NCI-H345 treated with DMSO at 0.1 percent for 48 hours (cell line): ENCODE data around the gene DRC1.
"Not testable (repeated sequence)": the region's sequence is repeated elsewhere in the genome, so short reads cannot be mapped to it uniquely, and the experiment has no call there.

ENCODE experiments used
- DNase-seq: peaks from one replicate; lab custom pipeline; 2025; ENCODE audit not compliant: unreplicated experiment; lab: John Stamatoyannopoulos, UW

Gene DRC1

DNA sequence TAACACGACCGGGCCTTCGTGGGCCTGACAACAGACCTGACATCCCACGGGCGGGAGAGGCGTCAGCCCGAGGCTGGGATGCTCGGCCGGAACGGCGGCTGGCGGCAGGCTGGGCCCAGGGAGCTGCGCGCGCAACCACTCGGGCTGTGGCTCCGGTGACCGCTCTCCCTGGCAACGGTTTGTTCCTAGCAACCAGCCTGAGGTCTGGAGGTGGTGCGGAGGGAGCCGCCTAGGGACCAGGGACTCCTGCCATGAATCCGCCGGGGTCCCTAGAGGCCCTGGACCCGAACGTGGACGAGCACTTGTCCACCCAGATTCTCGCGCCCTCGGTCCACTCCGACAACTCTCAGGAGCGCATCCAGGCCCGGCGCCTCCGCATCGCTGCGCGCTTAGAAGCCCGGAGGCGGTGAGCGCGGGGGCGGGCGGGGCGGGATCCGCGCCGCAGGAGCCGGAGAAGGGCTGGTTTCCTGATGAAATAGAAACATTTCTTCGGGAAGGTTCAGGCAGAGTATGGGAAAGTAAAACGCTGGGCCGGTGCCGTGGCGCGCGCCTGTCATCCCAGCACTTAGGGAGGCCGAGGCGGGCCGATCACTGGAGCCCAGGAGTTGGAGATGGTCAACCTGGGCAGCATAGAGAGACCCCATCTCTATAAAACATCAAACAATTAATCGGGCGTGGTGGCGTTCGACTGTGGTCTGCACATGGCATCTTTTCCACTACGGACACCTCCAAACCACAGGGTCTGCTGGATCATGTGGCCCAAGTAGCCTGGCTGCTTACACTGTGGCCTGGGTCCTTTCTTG is at the start of gene DRC1:
Gene DRC1 (plus strand): TSS at position 182 of the 803 bp plus-strand sequence. CDS start 70 bp downstream, at position 252.
- DNase-seq, result peak; percentile 84

- DNase-seq, result no peak
Measured at GRCh38 chr2:26352892-26353291, 48.8 kb upstream of the DRC1 start.

DNA sequence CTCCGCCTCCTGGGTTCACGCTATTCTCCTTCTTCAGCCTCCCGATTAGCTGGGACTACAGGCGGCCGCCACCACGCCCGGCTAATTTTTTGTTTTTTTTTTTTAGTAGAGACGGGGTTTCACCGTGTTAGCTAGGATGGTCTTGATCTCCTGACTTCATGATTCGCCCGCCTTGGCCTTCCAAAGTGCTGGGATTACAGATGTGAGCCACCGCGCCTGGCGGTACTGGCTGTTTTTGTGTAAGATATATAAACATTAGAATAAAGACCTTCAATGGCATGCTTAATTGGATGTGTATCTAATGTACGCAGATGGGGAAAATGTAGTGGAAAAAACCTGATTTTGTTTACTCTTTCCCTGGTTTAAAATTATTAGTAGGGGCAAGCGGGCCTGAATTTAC is 47.3 kb upstream of the DRC1 start:
- DNase-seq, result not testable (repeated sequence)

DNA sequence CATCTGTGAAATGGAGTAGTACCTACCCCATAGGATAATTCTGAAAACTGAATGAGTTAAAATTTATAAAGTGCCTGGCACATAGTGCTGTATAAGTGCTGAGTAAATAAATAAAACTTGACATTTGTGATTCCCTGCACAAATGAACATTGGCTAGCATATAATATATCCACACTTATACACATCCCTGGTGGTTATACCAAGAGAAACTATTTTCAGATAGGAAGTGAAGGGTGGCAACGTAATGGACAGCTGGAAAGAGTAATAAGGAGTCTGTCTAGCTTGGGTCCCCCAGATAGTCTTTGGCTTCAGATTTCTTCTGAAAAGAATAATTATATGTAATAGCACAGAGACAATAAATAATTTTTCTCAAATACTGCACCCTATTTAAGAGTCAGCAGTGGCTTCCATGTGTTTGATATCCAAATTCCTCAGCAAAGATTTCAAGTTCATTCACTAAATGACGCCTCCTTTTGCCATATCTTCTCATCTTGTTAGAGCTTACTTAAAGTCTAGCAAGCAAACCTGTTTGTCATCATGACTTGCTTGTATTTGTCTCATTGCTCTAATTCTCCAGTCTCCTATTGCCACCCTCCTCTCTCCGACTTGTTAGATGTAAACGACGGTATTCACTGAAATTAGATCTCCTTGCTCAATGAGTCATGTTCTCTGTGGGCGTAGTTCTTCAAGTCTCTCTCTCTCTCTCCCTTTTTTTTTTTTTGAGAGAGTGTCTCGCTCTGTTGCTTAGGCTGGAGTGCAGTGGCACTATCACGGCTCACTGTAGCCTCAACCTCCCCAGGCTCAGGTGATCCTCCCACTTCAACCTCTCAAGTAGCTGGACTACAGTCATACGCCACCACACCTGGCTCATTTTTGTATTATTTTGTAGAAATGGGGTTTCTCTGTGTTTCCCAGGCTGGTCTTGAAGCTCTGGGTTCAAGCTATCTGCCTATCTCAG is 46.4 kb upstream of the DRC1 start:
- no peak for DNase-seq

- no peak for DNase-seq
Measured at GRCh38 chr2:26356111-26356510, 45.6 kb upstream of the DRC1 start.

DNA sequence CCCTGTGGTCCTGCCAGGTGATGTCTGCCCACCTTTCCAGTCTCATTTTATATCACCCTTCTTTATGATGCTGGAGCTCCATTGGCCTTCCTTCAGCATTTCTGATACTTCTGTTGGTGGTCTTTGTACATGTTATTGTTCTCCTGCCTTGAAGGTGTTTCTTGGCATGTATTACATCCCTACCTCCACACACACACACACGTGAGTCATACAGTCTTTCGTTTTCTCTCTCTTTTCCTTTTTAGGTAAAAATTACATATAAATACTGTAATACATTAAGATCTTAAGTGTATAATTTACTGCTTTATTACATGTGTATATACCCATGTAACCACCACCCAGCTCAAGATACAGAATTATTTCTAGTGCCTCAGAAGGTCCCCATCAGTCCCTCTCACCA is 44.9 kb upstream of the DRC1 start:
- DNase-seq, result no peak

DNA sequence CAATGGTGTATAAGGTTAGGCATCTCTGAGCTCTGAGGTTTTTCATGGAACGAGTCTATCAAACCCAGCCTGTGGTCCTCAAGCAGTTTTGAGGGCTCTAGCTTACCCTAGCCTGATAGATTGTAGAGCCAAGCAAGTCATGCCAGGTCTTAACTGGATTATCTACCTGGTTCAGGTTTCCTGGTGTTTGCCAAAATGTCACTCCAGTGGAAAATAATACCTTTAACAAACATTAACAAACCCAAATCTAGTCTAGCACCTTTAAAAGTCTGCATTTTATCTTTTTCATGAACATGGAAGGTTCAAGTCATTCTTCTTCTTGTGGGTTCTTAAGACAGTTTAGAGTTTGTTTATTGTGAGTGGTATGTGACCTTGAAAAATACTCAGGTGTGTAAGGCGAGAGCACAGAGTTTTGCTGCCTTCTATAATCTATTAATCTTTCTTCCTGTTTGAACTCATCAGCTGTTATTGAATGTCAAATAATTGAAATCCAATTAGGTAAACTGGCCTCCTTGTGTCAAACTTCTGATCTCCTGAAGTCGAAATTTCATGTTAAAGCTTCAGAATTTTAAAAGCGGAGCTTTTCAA is 41.7 kb upstream of the DRC1 start:
- no peak for DNase-seq

- DNase-seq, result no peak
Measured at GRCh38 chr2:26363323-26363722, 38.4 kb upstream of the DRC1 start.

- no peak for DNase-seq
Measured at GRCh38 chr2:26363958-26364357, 37.8 kb upstream of the DRC1 start.

DNA sequence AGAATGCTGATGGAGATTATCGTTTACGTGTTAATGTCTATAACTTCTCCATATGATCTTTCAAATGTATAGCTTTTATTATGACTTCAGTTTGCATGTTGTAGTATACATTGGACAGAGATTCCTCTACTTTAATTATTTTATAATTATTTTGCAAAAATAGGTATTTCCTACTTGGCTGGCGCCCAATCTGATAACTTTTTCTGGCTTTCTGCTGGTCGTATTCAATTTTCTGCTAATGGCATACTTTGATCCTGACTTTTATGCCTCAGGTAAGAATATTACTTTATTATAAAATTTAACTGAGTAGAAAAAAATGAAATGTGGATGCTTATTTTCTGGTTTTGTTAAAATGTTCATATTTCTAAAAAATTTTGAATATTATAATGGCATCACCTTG is 37.1 kb upstream of the DRC1 start:
- no peak for DNase-seq

DNA sequence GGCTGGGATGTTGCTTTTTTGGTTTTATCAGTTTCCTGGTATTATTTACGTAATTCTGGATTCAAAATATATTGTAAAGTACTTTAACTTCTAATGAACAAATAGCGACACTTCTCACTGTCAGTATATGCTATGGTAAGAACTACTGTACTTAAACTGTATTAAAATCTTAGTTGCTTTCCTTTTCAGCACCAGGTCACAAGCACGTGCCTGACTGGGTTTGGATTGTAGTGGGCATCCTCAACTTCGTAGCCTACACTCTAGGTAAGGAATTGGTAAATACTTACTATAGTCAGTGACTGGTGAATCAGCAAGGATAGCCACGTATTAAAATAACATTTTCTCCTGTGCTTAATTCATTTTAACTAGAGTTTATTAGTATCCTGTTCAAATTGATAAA is 34.8 kb upstream of the DRC1 start:
- DNase-seq, result no peak

GRCh38 chr2:26369664-26370063 is 32.1 kb upstream of the DRC1 start:
- DNase-seq, result not testable (repeated sequence)

- DNase-seq, result not testable (repeated sequence)
Measured at GRCh38 chr2:26370909-26371308, 30.8 kb upstream of the DRC1 start.

- no peak for DNase-seq
Measured at GRCh38 chr2:26376799-26377198, 24.9 kb upstream of the DRC1 start.

GRCh38 chr2:26380281-26380680 is 21.4 kb upstream of the DRC1 start:
- DNase-seq, result peak; percentile 56

DNA sequence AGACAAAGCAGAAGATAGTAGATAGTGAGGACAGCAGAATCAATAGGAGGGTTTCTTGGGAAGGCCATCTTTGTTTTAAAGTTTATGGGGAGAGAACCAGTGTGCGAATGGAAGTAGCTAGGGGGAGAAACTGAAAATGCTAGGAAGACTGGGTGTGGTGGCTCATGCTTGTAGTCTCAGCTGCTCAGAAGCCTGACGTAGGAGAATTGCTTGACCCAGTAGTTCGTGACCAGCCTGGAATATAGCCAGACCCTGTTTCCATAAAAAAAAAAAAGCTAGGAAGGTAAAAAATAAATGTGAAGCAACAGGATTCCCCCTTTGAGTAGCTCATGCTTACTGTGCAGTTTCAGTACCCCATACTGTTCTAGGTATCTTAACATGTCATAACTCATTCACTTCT is 19.2 kb upstream of the DRC1 start:
- no peak for DNase-seq

- no peak for DNase-seq
Measured at GRCh38 chr2:26384183-26384582, 17.5 kb upstream of the DRC1 start.

DNA sequence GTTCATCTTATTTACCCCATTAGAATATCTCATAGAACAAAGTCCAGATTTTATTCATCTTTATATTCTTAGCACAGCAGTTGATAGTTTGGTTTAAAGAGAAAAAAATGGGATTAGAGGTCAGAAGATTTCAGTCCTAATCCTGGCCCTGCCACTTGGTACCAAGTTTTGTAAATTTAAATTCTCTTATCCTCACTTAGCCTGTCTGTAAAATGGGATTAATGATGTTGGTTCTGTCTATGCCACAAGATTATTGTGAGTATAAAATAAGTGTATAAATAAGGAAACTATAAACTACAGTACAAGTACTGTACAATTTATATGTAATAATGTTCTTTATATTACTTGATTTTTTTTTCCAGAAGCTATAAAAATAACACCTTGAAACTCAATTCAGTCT is 17.1 kb upstream of the DRC1 start:
- DNase-seq, result no peak

GRCh38 chr2:26387189-26387588 is 14.5 kb upstream of the DRC1 start:
- no peak for DNase-seq

DNA sequence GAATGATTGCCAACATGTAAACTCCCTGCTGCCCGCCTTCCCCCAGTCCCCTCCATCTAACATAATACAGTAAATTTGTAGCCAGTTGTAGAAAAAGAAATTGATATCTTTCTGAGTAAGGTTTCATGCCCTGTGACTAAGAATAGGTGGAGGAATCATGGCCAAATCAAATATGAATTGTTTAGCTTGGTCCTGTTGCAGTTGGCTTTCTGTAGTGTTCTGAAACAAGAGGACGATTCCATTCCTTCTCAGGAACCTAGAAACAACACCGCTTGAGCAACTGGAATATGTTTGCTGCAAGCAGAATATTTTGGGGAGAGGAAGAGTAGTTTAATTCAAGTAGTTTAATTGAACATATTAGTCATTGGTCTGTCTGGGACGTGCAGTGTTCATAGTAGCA is 7.0 kb upstream of the DRC1 start:
- no peak for DNase-seq

GRCh38 chr2:26395394-26395793 is 6.3 kb upstream of the DRC1 start:
- no peak for DNase-seq
